GM12874 (cell line): Measurements from ENCODE around the gene CDK16.

Experiments
- TF ChIP-seq, protein P1 (sequence below): IDR thresholded peaks from 2 replicates; pipeline ENCODE4 v1.5.1; 2011; ENCODE audit warnings: low read depth, mild to moderate bottlenecking, control low read depth, low read length, moderate library complexity; ENCODE audit not compliant: insufficient read depth

Gene CDK16

GRCh38 chrX:47224266-47224895 lies 5.9 kb downstream of the CDK16 start:
- TF ChIP-seq, protein P1, sequence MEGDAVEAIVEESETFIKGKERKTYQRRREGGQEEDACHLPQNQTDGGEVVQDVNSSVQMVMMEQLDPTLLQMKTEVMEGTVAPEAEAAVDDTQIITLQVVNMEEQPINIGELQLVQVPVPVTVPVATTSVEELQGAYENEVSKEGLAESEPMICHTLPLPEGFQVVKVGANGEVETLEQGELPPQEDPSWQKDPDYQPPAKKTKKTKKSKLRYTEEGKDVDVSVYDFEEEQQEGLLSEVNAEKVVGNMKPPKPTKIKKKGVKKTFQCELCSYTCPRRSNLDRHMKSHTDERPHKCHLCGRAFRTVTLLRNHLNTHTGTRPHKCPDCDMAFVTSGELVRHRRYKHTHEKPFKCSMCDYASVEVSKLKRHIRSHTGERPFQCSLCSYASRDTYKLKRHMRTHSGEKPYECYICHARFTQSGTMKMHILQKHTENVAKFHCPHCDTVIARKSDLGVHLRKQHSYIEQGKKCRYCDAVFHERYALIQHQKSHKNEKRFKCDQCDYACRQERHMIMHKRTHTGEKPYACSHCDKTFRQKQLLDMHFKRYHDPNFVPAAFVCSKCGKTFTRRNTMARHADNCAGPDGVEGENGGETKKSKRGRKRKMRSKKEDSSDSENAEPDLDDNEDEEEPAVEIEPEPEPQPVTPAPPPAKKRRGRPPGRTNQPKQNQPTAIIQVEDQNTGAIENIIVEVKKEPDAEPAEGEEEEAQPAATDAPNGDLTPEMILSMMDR = no peak

- TF ChIP-seq, protein P1 = no peak
Observed at GRCh38 chrX:47224896-47225290, 6.4 kb downstream of the CDK16 start.

DNA sequence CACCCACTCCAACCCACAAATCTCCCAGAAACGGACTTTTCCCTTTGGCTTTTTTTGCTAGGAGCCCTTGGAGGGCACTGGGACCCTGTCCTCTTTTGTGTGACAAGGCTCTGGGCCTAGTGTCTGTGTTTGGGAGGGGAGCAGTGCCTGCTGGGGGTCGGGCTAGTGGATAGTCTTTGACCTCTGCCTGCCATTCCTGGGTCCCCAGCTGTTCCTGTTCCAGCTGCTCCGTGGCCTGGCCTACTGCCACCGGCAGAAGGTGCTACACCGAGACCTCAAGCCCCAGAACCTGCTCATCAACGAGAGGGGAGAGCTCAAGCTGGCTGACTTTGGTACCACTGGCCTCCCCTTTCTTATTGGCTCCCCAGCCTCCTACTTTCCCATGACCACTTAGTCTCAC lies 7.6 kb downstream of the CDK16 start:
- TF ChIP-seq, protein P1 = no peak

DNA sequence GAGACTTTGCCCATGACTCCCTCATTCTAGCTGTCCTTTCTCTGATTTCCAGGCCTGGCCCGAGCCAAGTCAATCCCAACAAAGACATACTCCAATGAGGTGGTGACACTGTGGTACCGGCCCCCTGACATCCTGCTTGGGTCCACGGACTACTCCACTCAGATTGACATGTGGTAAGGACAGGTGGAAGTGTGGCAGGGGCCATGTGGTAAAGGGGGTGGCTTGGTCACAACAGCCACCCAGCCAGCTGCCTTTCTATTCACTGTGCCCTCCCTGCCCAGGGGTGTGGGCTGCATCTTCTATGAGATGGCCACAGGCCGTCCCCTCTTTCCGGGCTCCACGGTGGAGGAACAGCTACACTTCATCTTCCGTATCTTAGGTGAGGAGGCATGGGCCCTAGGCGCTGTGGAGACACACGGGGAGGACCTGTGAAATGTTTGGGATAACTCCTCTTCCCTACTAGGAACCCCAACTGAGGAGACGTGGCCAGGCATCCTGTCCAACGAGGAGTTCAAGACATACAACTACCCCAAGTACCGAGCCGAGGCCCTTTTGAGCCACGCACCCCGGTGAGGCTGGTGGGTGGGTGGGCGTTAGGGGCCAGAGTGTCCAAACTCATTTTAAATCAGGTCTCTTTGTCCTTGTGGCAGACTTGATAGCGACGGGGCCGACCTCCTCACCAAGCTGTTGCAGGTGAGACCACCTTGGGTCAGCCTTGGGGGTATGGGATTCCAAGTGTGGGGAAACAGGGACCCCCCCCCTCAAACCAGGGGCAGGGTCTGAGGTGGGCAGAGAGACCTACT lies 8.3 kb downstream of the CDK16 start:
- TF ChIP-seq, protein P1 = no peak

DNA sequence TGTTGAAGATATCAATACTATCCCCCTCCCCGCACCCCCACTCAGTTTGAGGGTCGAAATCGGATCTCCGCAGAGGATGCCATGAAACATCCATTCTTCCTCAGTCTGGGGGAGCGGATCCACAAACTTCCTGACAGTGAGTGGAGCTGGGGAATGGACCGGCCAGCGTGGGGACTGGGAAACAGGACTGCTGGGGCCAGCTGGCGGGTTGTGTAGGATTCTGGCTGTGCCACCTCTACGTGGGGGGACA lies 8.8 kb downstream of the CDK16 start:
- TF ChIP-seq, protein P1 = no peak

GRCh38 chrX:47228550-47229270 lies 10.2 kb downstream of the CDK16 start:
- TF ChIP-seq, protein P1 = no peak

DNA sequence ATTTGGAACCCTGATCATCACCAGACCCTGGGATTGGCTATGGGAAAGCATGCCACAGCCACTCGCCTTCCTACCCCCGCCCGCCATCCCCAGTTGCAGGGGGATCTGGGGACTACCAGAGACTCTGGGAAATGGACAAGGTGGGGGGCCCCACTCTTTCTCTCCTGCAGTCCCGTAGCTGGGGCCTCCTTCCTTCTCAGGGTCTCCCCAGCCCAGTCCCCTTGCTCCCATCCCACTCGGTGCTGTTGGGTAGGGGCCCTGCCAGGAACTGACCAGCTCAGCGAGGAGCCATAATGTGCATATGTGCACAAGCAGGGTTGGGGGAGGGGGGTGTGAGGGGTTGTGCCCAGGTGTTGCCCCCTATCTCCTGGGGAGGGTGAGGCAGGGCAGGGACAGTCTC lies 10.9 kb downstream of the CDK16 start:
- TF ChIP-seq, protein P1 = no peak
